Activated CD4-positive, alpha-beta memory T cell treated with anti-CD3 and anti-CD28 coated beads, Interleukin-2, amount 10 ng/mL, durations not matched to agents 7 days and 5 days (primary cell): ENCODE measurements around the gene RANBP17. TPM values are rescaled to one million over a fixed set of nuclear protein-coding genes. Genes with fewer than 3 reads are reported as not detected.
"Not testable (repeated sequence)": the region's sequence is repeated elsewhere in the genome, so short reads cannot be mapped to it uniquely, and the experiment has no call there.

Experiments used
- CTCF ChIA-PET: fragments of 350-600 bp; sonication (Branson Sonifier 250); formaldehyde crosslinking; loops from one replicate; lab custom pipeline; 2021; ENCODE audit warnings: antibody characterized with exemption, inconsistent platforms; lab: Charles Lee
- POLR2A ChIA-PET: fragments of 350-600 bp; sonication (Branson Sonifier 250); formaldehyde crosslinking; loops from one replicate; lab custom pipeline; 2021; ENCODE audit warnings: antibody characterized with exemption; lab: Charles Lee
- DNase-seq: peaks from one replicate; pipeline ENCODE4 v3.0.0-alpha.2; 2020
- H3K27ac Mint-ChIP-seq: one replicate; pipeline ENCODE4 v1.8.0; 2021; ENCODE audit warnings: mild to moderate bottlenecking, mixed read lengths
- H3K27me3 Mint-ChIP-seq: one replicate; pipeline ENCODE4 v1.8.0; 2021; ENCODE audit warnings: mixed read lengths
- H3K36me3 Mint-ChIP-seq: one replicate; pipeline ENCODE4 v1.8.0; 2021; ENCODE audit warnings: low read depth, mixed read lengths
- H3K4me1 Mint-ChIP-seq: one replicate; pipeline ENCODE4 v1.8.0; 2021; ENCODE audit warnings: mixed read lengths
- H3K4me3 Mint-ChIP-seq: one replicate; pipeline ENCODE4 v1.8.0; 2021; ENCODE audit warnings: mild to moderate bottlenecking, mixed read lengths
- H3K9me3 Mint-ChIP-seq: one replicate; pipeline ENCODE4 v1.8.0; 2021; ENCODE audit warnings: mixed read lengths
- total RNA-seq, 2 experiments: library from RNA; stranded (reverse); gene quantifications; one replicate each; pipeline ENCODE4 v1.2.3, GENCODE V29; 2021

Gene RANBP17
- total RNA-seq, 2 experiments from 2014 or later: not detected

DNA sequence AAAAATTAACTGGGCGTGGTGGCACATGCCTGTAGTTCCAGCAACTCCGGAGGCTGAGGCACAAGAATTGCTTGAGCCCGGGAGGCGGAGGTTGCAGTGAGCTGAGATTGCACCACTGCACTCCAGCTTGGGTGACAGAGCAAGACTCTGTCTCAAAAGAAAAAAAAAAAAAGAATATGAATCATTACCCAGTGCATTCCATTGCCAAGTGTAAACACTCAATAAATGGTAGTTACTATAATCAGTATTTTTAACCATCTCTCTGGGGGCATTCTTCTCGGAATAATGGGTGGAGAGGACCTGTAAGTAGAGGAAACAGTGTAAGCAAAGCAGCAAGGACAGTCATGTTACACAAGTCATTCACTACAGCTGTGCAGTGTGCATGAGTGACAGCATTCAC is 13.8 kb upstream of the RANBP17 start:
- Mint-ChIP-seq H3K36me3 (no peaks in the 10 kb centered on the region), H3K9me3 (no peaks in the 10 kb centered on the region), H3K4me3 (no peak overlapping the region), H3K27ac (no peak overlapping the region), H3K27me3 (no peaks in the 10 kb centered on the region), H3K4me1 (no peaks in the 10 kb centered on the region)
- POLR2A ChIA-PET: no interaction called here
- CTCF ChIA-PET: no interaction called here
- no peak for DNase-seq

DNA sequence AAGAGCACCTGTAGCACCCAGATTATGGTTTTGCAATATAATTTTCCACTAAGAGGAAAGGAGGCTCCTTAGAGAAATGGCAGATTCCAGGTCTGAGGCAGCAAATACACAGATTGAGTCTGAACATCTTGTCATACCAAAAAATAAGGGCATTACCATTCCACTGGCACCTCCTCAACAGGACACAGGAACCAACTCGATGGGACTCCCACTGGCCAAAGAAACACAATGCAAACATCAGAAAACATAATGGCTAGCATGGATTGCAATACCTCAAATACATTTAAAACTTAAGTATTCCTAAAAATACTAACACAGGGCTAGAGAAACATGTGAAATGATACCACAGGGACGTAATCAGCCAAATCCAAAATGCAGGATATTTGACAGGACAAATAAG is 12.4 kb upstream of the RANBP17 start:
- no peaks in the 10 kb centered on the region for H3K36me3 Mint-ChIP-seq
- H3K27me3 Mint-ChIP-seq: no peaks in the 10 kb centered on the region
- H3K4me3 Mint-ChIP-seq: no peak overlapping the region
- no peaks in the 10 kb centered on the region for H3K4me1 Mint-ChIP-seq
- no peak overlapping the region for H3K27ac Mint-ChIP-seq
- ChIA-PET CTCF (no interaction called here), POLR2A (no interaction called here)
- H3K9me3 Mint-ChIP-seq: no peaks in the 10 kb centered on the region
- DNase-seq: no peak

DNA sequence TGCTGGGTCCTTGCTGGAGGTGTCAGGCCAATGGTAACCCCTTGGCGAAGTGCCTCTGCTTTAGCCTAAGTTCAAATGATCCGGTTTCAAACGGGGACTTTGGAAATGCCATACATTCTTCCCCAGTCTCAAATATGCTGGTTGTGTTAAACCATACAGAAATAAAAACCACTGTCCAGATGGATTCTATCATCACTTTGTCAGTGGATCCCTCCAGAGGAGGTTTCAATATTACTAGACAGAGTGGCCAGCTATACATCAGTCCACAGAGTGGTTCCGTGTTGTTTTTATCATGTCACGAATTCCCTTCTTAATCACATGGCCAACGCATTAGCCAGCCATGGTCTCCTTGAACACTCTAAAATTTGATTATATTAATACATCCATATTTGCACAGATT is 7.3 kb upstream of the RANBP17 start:
- H3K9me3 Mint-ChIP-seq: peaks cover 9% of the 10 kb centered on the region
- no peaks in the 10 kb centered on the region for H3K27me3 Mint-ChIP-seq
- CTCF ChIA-PET: no interaction called here
- POLR2A ChIA-PET: no interaction called here
- DNase-seq: no peak
- H3K36me3 Mint-ChIP-seq: no peaks in the 10 kb centered on the region
- H3K27ac Mint-ChIP-seq: no peak overlapping the region
- no peaks in the 10 kb centered on the region for H3K4me1 Mint-ChIP-seq
- H3K4me3 Mint-ChIP-seq: no peak overlapping the region

DNA sequence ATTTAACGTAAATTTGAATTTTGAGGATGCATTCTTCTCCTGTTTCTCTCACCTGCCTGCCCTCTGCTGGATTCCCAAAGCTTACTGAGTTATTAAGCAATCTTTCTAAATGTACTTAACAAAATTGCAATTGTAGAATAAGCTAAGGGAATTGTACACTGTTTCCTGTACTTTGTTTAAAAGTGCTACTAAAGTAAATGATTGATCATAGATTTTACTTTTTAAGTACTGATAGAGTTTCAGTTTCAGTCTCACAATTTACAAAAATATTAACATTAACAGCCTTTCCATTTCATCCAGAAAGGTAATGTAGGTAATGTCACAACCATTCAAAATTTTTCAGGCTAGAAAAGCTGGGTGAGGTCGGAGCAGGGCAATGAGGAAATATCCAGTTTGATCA is 4.8 kb upstream of the RANBP17 start:
- Mint-ChIP-seq H3K36me3 (peaks cover 12% of the 10 kb centered on the region), H3K27ac (no peak overlapping the region), H3K27me3 (peaks cover 12% of the 10 kb centered on the region), H3K4me1 (peaks cover 1% of the 10 kb centered on the region), H3K9me3 (peaks cover 21% of the 10 kb centered on the region), H3K4me3 (no peak overlapping the region)
- CTCF ChIA-PET: no interaction called here
- POLR2A ChIA-PET: no interaction called here
- DNase-seq: no peak

DNA sequence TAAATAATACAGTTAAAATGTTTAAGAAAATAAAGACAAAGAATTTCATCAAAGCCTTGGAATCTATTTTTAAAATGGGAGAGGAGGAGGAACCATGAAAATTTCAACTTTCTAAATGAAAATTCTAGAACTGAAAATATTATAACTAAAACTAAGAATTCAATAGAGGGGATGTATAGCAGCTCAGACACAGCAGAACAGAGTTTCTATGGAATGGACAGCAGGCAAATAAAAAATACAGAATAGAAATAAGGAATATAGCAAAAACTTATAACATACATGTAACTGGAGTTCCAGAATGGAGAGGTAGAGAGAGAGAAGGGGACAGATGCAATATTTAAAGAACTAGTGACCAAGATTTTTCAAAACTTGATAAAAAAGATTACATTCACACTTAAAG is 1.4 kb upstream of the RANBP17 start:
- Mint-ChIP-seq H3K9me3 (peaks cover 27% of the 10 kb centered on the region), H3K4me3 (no peak overlapping the region)
- CTCF ChIA-PET: no interaction called here

DNA sequence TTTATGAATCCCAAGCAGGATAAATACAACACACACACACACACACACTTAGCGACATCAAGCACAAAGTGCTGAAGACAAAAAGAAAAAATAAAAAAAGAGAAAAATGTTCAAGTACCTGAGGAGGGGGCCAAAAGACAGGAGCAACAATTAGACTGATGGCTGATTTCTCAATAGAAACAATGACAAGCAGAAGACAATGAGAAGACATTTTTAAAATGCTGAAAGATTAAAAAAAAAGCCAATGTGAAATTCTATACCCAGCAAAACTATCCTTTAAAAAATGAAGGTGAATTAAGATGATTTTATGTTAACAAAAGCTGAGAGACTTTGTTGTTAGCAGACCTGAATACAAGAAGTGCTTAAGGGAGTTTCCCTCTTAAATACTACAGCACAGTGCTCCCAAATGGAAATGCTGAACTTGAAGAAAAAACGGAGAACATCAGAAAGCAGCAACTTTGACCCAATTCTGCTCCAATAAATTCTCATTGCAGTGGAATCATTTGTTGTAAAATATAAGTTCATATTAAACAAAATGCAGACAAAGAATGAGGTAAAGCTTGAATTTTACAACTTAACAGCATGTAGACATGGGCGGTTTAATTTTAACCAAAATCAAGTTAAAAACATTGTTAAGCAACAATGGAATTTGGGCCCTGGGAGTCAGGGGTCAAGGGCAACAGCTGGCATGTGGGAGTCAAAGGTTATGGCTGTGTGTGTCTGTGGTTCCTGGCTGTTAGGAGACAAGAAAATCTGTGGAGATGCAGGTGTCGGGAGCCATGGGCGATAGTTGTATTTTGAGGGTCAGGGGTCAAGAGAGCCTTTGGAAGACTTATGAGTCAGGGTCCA is 776 bp upstream of the RANBP17 start:
- Mint-ChIP-seq H3K4me1 (peaks cover 1% of the 10 kb centered on the region), H3K27ac (no peak overlapping the region), H3K4me3 (no peak overlapping the region), H3K9me3 (peaks cover 27% of the 10 kb centered on the region), H3K27me3 (peaks cover 24% of the 10 kb centered on the region), H3K36me3 (peaks cover 18% of the 10 kb centered on the region)
- DNase-seq: no peak
- ChIA-PET CTCF (no interaction called here), POLR2A (no interaction called here)

More for the DNA sequence above, 1.4 kb upstream of the RANBP17 start:
- Mint-ChIP-seq H3K27ac (no peak overlapping the region), H3K4me1 (peaks cover 1% of the 10 kb centered on the region), H3K27me3 (peaks cover 24% of the 10 kb centered on the region), H3K36me3 (peaks cover 18% of the 10 kb centered on the region)
- DNase-seq: no peak
- POLR2A ChIA-PET: no interaction called here

DNA sequence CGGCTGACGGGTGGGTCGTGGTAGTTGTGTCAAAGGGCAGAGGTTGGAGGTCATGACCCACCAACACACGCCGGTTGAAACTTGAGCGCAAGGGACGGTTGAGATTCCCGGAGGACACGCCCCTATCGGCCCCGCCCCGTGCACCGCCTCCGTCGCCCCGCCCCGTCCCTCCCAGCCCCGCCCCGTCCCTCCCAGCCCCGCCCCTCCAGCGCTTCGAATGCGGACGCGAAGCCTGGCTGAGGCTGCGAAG is 226 bp upstream of the RANBP17 start:
- peaks cover 1% of the 10 kb centered on the region for H3K4me1 Mint-ChIP-seq
- DNase-seq: no peak

DNA sequence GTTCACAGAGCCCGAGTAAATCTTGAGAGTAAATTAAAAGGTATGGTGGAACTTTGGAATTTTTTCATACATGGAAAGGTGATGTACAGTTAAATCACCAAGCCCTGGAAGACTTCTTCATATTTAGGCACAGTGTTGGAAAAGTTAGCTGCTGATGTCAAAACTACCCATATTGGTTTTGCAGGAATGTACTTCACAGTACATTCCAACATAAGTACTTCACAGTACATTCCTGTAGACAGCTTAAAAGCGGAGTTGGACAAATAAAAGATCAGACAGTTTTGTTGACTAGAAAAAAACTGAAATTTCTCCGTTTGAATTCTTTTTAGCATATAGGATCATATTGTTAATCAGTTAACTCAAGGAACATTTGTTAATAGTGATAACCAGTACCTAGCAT is 1.8 kb downstream of the RANBP17 start:
- H3K36me3 Mint-ChIP-seq: peaks cover 18% of the 10 kb centered on the region
- peaks cover 24% of the 10 kb centered on the region for H3K27me3 Mint-ChIP-seq
- ChIA-PET POLR2A (no interaction called here), CTCF (no interaction called here)
- DNase-seq: no peak
- H3K9me3 Mint-ChIP-seq: peaks cover 26% of the 10 kb centered on the region
- H3K4me1 Mint-ChIP-seq: peaks cover 1% of the 10 kb centered on the region
- H3K27ac Mint-ChIP-seq: no peak overlapping the region
- H3K4me3 Mint-ChIP-seq: no peak overlapping the region

More for the DNA sequence above, 226 bp upstream of the RANBP17 start:
- Mint-ChIP-seq H3K27ac (no peak overlapping the region), H3K4me3 (no peak overlapping the region), H3K9me3 (peaks cover 27% of the 10 kb centered on the region), H3K27me3 (peaks cover 24% of the 10 kb centered on the region), H3K36me3 (peaks cover 18% of the 10 kb centered on the region)
- CTCF ChIA-PET: no interaction called here
- POLR2A ChIA-PET: no interaction called here

DNA sequence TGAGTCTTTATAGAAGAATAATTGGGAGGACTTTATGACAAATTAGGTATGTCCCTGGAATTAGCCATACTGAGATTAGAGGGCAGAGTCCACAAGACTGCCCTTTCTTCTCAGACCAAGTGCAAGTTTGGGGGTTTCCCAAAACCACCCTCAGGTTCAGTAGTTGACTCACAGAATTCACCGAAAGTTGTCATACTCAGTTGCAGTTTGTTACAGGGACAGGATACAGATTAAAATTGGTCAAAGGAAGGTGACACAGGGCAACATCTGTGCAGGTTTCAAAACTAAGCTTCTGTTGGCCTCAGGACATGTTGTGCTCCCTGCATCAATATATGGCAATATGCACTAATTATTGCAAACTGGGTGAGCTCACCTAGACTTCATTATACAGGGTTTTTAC is 3.8 kb downstream of the RANBP17 start:
- no peak for DNase-seq
- POLR2A ChIA-PET: no interaction called here
- CTCF ChIA-PET: no interaction called here

DNA sequence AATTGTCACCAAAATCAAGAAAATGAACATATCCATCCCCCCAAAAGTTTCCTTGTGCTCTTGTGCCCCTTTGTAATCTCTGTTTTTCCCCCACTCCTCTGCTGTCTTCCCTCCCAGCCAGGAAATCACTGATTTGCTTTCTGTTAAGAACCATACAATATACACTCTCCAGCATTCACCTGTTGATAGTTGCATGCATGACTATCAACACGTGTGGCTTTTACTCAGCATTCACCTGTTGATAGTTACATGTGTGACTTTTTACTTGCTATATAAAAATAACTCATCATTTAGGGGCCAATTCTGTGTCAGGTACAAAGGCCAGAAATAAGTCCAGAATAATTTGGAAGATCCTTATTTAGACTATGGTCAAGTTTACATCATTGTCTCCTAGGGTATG is 6.0 kb downstream of the RANBP17 start:
- ChIA-PET POLR2A (no interaction called here), CTCF (no interaction called here)
- peaks cover 6% of the 10 kb centered on the region for H3K9me3 Mint-ChIP-seq
- peaks cover 9% of the 10 kb centered on the region for H3K27me3 Mint-ChIP-seq
- no peak overlapping the region for H3K27ac Mint-ChIP-seq
- H3K4me3 Mint-ChIP-seq: no peak overlapping the region
- H3K36me3 Mint-ChIP-seq: peaks cover 2% of the 10 kb centered on the region
- H3K4me1 Mint-ChIP-seq: no peaks in the 10 kb centered on the region
- DNase-seq: no peak

More for the DNA sequence above, 3.8 kb downstream of the RANBP17 start:
- H3K36me3 Mint-ChIP-seq: peaks cover 15% of the 10 kb centered on the region
- H3K27ac Mint-ChIP-seq: no peak overlapping the region
- peaks cover 16% of the 10 kb centered on the region for H3K9me3 Mint-ChIP-seq
- H3K27me3 Mint-ChIP-seq: peaks cover 22% of the 10 kb centered on the region
- H3K4me1 Mint-ChIP-seq: peaks cover 1% of the 10 kb centered on the region
- H3K4me3 Mint-ChIP-seq: no peak overlapping the region

DNA sequence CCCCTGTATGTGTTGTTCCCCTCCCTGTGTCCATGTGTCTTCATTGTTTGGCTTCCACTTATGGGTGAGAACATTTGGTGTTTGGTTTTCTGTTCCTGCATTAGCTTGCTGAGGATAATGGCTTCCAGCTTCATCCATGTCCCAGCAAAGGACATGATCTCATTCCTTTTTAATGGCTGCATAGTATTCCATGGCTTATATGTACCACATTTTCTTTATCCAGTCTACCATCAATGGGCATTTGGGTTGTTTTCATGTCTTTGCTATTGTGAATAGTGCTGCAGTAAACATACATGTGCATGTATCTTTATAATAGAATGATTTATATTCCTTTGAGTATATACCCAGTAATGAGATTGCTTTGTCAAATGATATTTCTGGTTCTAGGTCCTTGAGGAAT is 8.6 kb downstream of the RANBP17 start:
- DNase-seq, H3K27me3 Mint-ChIP-seq, H3K4me3 Mint-ChIP-seq, H3K27ac Mint-ChIP-seq, H3K4me1 Mint-ChIP-seq, POLR2A ChIA-PET, H3K9me3 Mint-ChIP-seq, CTCF ChIA-PET, H3K36me3 Mint-ChIP-seq: not testable (repeated sequence)

DNA sequence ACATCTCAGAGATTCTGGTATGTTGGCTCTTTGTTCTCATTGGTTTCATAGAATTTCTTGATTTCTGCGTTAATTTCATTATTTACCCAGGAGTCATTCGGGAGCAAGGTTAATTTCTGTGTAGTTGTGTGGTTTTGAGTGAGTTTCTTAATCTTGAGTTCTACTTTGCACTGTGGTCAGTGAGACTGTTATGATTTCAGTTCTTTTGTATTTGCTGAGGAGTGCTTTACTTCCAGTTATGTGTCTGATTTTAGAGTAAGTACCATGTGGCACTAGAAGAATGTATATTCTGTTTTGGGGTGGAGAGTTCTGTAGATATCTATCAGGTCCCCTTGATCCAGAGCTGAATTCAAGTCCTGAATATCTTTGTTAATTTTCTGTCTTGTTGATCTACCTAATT is 12.2 kb downstream of the RANBP17 start:
- peaks cover 5% of the 10 kb centered on the region for H3K9me3 Mint-ChIP-seq
- CTCF ChIA-PET: no interaction called here

DNA sequence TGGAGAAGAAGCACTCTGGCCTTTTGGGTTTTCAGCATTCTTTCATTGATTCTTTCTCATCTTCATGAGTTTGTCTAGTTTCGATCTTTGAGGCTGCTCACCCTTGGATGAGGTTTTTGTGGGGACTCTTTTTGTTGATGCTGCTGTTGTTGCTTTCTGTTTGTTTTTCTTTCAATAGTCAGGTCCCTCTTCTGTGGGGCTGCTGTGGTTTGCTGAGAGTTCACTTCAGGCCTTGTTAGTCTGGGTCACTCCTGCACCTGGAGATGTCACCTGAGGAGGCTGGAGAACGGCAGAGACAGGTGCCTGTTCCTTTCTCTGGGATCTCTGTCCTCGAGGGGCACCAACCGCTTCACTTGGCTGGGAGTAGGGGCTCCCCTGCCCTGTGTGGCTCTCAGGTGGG is 14.0 kb downstream of the RANBP17 start:
- no peaks in the 10 kb centered on the region for H3K27me3 Mint-ChIP-seq
- CTCF ChIA-PET: no interaction called here

More for the DNA sequence above, 12.2 kb downstream of the RANBP17 start:
- no peak for DNase-seq
- H3K36me3 Mint-ChIP-seq: no peaks in the 10 kb centered on the region
- POLR2A ChIA-PET: no interaction called here
- H3K4me1 Mint-ChIP-seq: no peaks in the 10 kb centered on the region
- no peak overlapping the region for H3K27ac Mint-ChIP-seq
- H3K4me3 Mint-ChIP-seq: no peak overlapping the region
- H3K27me3 Mint-ChIP-seq: no peaks in the 10 kb centered on the region

DNA sequence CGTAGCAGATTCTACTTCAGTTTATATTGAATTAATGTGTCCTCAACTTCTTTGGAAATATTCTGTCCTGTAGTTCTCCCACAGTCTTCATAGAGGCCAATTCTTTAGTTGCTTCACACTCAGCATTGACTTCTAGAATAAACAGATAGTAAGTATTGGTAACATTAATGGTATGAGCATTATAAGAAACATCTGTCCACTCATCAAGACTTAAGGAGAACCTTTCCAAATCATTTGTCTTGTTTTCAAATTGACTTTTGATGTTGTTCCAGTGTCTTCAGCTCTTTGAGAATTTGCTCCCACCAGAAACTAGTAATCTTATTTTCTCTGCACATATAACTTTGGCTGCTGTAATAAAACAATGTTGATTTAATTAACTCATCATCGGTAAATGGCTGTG is 18.3 kb downstream of the RANBP17 start:
- Mint-ChIP-seq H3K9me3 (no peaks in the 10 kb centered on the region), H3K27ac (no peak overlapping the region), H3K36me3 (no peaks in the 10 kb centered on the region), H3K27me3 (no peaks in the 10 kb centered on the region), H3K4me1 (no peaks in the 10 kb centered on the region), H3K4me3 (no peak overlapping the region)
- CTCF ChIA-PET: interaction anchor here (1.1 kb wide), 1 partner anchor 241 kb away, joined by 3 read pairs; no protein-coding TSS in a partner anchor
- POLR2A ChIA-PET: no interaction called here
- DNase-seq: no peak

More for the DNA sequence above, 14.0 kb downstream of the RANBP17 start:
- Mint-ChIP-seq H3K36me3 (no peaks in the 10 kb centered on the region), H3K27ac (no peak overlapping the region), H3K4me1 (no peaks in the 10 kb centered on the region), H3K9me3 (peaks cover 5% of the 10 kb centered on the region), H3K4me3 (no peak overlapping the region)
- no peak for DNase-seq
- POLR2A ChIA-PET: no interaction called here
